K562 (cell line): ENCODE measurements around the gene ADGRD1. TPM values are rescaled to one million over a fixed set of nuclear protein-coding genes. Genes with fewer than 3 reads are reported as not detected.

ENCODE experiments used
- ATAC-seq: fragments of 200-7000 bp; cut with Tn5 transposase; 3 replicates; pipeline ENCODE4 v1.9.1; 2020; ENCODE audit warnings: moderate library complexity
- BruUV-seq: library from RNA; stranded (reverse); fragments of 400-500 nt; replicated peaks from 2 replicates; lab custom pipeline; 2021; lab: Mats Ljungman, UMichigan
- CTCF ChIA-PET: fragments of 300-600 bp; formaldehyde crosslinking; extraction: SDS; loops from one replicate; lab custom pipeline; 2021; ENCODE audit warnings: low intra/inter-chr PET ratio; lab: Yijun Ruan, JAX
- POLR2A ChIA-PET: fragments of 300-600, 350-650 bp; sonication (Branson Sonifier 250); formaldehyde crosslinking; extraction: SDS; loops from one replicate; lab custom pipeline; 2021; ENCODE audit warnings: antibody characterized with exemption, inconsistent platforms; lab: Yijun Ruan, JAX
- DNase-seq, 4 experiments: peaks; one replicate each; pipeline versions ENCODE4 v3.0.0 to v3.0.0-alpha.2; 2011 to 2018; ENCODE audit warnings: low spot score in 3 of 4, mixed read lengths in 3 of 4; ENCODE audit errors: extremely low read depth in 1 of 4
- FAIRE-seq: peaks from 2 replicates; lab custom pipeline; 2011; peaks lifted over from hg19 to GRCh38; lab: Jason Lieb, UNC
- H2AFZ ChIP-seq: 2 replicates; pipeline ENCODE4 v1.6.0; 2011; ENCODE audit warnings: low read depth, low read length, control low read depth, inconsistent platforms
- H3K27ac ChIP-seq: fragments of 200-600 bp; 3 replicates; pipeline ENCODE4 v1.8.0; 2011; ENCODE audit warnings: low read depth, mild to moderate bottlenecking, control low read depth, inconsistent platforms, low read length, moderate library complexity, mixed read lengths; ENCODE audit errors: extremely low read depth
- H3K27me3 ChIP-seq, 2 experiments: fragments of 300-600 bp in 1 of 2; 2 replicates in 1 of 2; 3 replicates in 1 of 2; pipeline versions ENCODE4 v1.6.0 to v1.8.0; 2011; ENCODE audit warnings: inconsistent platforms in 2 of 2, low read length in 2 of 2, mild to moderate bottlenecking in 1 of 2, mixed read lengths in 1 of 2, moderate library complexity in 1 of 2; ENCODE audit not compliant: control insufficient read depth in 2 of 2, insufficient read depth in 2 of 2
- H3K36me3 ChIP-seq: fragments of 300-600 bp; 3 replicates; pipeline ENCODE4 v1.8.0; 2011; ENCODE audit warnings: mild to moderate bottlenecking, low read length, inconsistent platforms; ENCODE audit not compliant: control insufficient read depth, insufficient read depth
- H3K4me1 ChIP-seq, 2 experiments: fragments of 200-600 bp in 1 of 2; replicated peaks in 1 of 2; 2 replicates in 1 of 2; 3 replicates in 1 of 2; pipeline versions ENCODE4 v1.5.1 to v1.8.0; 2011; ENCODE audit warnings: inconsistent platforms in 2 of 2, low read length in 2 of 2, mild to moderate bottlenecking in 1 of 2, mixed read lengths in 1 of 2, moderate library complexity in 1 of 2; ENCODE audit not compliant: control insufficient read depth in 2 of 2, insufficient read depth in 2 of 2
- H3K4me2 ChIP-seq: 2 replicates; pipeline ENCODE4 v1.6.1; 2011; ENCODE audit warnings: low read length, control low read depth, inconsistent platforms, mixed read lengths; ENCODE audit not compliant: insufficient read depth
- H3K4me3 ChIP-seq: fragments of 200-600 bp; sonication (generic), shearing (Covaris generic); 2 replicates; pipeline ENCODE4 v1.5.1; 2016; ENCODE audit warnings: control low read depth, inconsistent platforms
- H3K79me2 ChIP-seq: fragments of 200-600 bp; 3 replicates; pipeline ENCODE4 v1.8.0; 2011; ENCODE audit warnings: low read length, inconsistent platforms; ENCODE audit not compliant: control insufficient read depth, insufficient read depth
- H3K9ac ChIP-seq, 2 experiments: 2 replicates each; pipeline versions ENCODE4 v1.6.0 to v1.6.1; 2011; ENCODE audit warnings: low read depth in 2 of 2, low read length in 2 of 2, control low read depth in 1 of 2, inconsistent platforms in 1 of 2, mild to moderate bottlenecking in 1 of 2, mixed read lengths in 1 of 2; ENCODE audit not compliant: insufficient read depth in 1 of 2
- H3K9me1 ChIP-seq: one replicate; pipeline ENCODE4 v1.6.0; 2011; ENCODE audit warnings: inconsistent platforms, mild to moderate bottlenecking, low read length, moderate library complexity; ENCODE audit not compliant: control insufficient read depth, insufficient read depth
- H3K9me3 ChIP-seq: replicated peaks from 2 replicates; pipeline ENCODE4 v1.5.1; 2011; ENCODE audit warnings: low read depth, low read length, inconsistent platforms; ENCODE audit not compliant: control insufficient read depth, insufficient read depth
- H4K20me1 ChIP-seq: replicated peaks from 2 replicates; pipeline ENCODE4 v1.6.1; 2011; ENCODE audit warnings: low read length, inconsistent platforms, mixed read lengths; ENCODE audit not compliant: control insufficient read depth, insufficient read depth
- BHLHE40 ChIP-seq: IDR thresholded peaks from 2 replicates; pipeline ENCODE4 v1.6.1; 2011; ENCODE audit warnings: low read length, improper control_type of control experiment
- CBX1 ChIP-seq: sonication (generic); IDR thresholded peaks from 2 replicates; pipeline ENCODE4 v1.6.1; 2016; ENCODE audit warnings: antibody characterized with exemption, low read depth, mild to moderate bottlenecking
- ELF1 ChIP-seq: fragments of 200-800 bp; sonication (Bioruptor generic); IDR thresholded peaks from 2 replicates; pipeline ENCODE4 v1.6.1; 2016; ENCODE audit warnings: missing genetic modification characterization, missing compliant biosample characterization
- HMG20B ChIP-seq: fragments of 250-450 bp; sonication (Bioruptor Pico); IDR thresholded peaks from 2 replicates; pipeline ENCODE4 v1.5.0; 2021; ENCODE audit warnings: mild to moderate bottlenecking
- KLF10 ChIP-seq: fragments of 250-450 bp; sonication (Bioruptor Pico); IDR thresholded peaks from 2 replicates; pipeline ENCODE4 v1.6.1; 2021; ENCODE audit warnings: matching md5 sums
- MXI1 ChIP-seq: IDR thresholded peaks from 2 replicates; pipeline ENCODE4 v1.6.1; 2011; ENCODE audit warnings: low read depth, mild to moderate bottlenecking, improper control_type of control experiment, low read length
- NFE2 ChIP-seq: IDR thresholded peaks from 2 replicates; pipeline ENCODE4 v1.6.1; 2014; ENCODE audit warnings: antibody characterized with exemption, low read depth
- POLR2AphosphoS2 ChIP-seq: IDR thresholded peaks from 2 replicates; pipeline ENCODE4 v1.6.1; 2012; ENCODE audit warnings: low read length, improper control_type of control experiment
- RCOR1 ChIP-seq, 2 experiments: IDR thresholded peaks; 2 replicates each; pipeline ENCODE4 v1.6.1; 2012; ENCODE audit warnings: low read depth in 2 of 2, low read length in 2 of 2, borderline replicate concordance in 1 of 2, improper control_type of control experiment in 1 of 2
- RFX7 ChIP-seq: fragments of 250-450 bp; sonication (Bioruptor Pico); IDR thresholded peaks from 2 replicates; pipeline ENCODE4 v1.5.1; 2021; ENCODE audit warnings: mild to moderate bottlenecking
- ZBTB7A ChIP-seq: IDR thresholded peaks from 2 replicates; pipeline ENCODE4 v1.6.1; 2011; ENCODE audit warnings: low read depth, mild to moderate bottlenecking, low read length, moderate library complexity, borderline replicate concordance; ENCODE audit not compliant: control insufficient read depth
- ZC3H8 ChIP-seq: fragments of 450-650 bp; IDR thresholded peaks from 2 replicates; pipeline ENCODE4 v1.6.1; 2017
- ZNF134 ChIP-seq: fragments of 250-450 bp; sonication (Bioruptor Pico); conservative IDR thresholded peaks from 2 replicates; pipeline ENCODE4 v1.4.0; 2020
- ZNF408 ChIP-seq: fragments of 250-450 bp; sonication (Bioruptor Pico); IDR thresholded peaks from 2 replicates; pipeline ENCODE4 v1.4.0; 2020; ENCODE audit warnings: low read depth, mild to moderate bottlenecking, moderate library complexity
- ZNF696 ChIP-seq: fragments of 250-450 bp; sonication (Bioruptor Pico); conservative IDR thresholded peaks from 2 replicates; pipeline ENCODE4 v1.4.0; 2020; ENCODE audit warnings: mild to moderate bottlenecking, moderate library complexity
- ZZZ3 ChIP-seq: fragments of 450-650 bp; IDR thresholded peaks from 2 replicates; pipeline ENCODE4 v1.6.1; 2016; ENCODE audit warnings: antibody characterized with exemption, mild to moderate bottlenecking, moderate library complexity
- WGBS: fragments of 100-300 bp; shearing (Covaris generic); methylation state at CpG from one replicate; pipeline ENCODE4 v1.1.6; 2016; ENCODE audit warnings: low coverage, mixed read lengths; ENCODE audit not compliant: insufficient coverage; ENCODE audit errors: missing lambda C conversion rate; 5-methylcytosine and 5-hydroxymethylcytosine counted together
- in situ Hi-C: fragments of 300-500 bp; cut with MboI; formaldehyde crosslinking; loops from 4 replicates; pipeline ENCODE4 v1.15.0; 2018; ENCODE audit warnings: inconsistent platforms, mixed read lengths
- intact Hi-C: fragments of 100-400 bp; cut with micrococcal nuclease; formaldehyde crosslinking; loops from 2 replicates; pipeline ENCODE4 v1.14.2; 2022
- polyA plus RNA-seq, 8 experiments: library from polyadenylated mRNA; depleted of rRNA in 4 of 8; stranded (reverse) in 5 of 8; unstranded in 3 of 8; fragments of >200 nt; fragmentation: Nextera tagmentation in 2 of 8; fragmentation: Illumina TruSeq in 1 of 8; extraction: Ambion mirVana in 2 of 8; extraction: Trizol in 1 of 8; gene quantifications; 2 replicates each; pipeline versions ENCODE4 v1.2.1 to v1.2.3, GENCODE V29; 2011 to 2014; ENCODE audit warnings: inconsistent platforms in 1 of 8, missing spikeins in 1 of 8
- total RNA-seq, 7 experiments: library from RNA; depleted of rRNA in 6 of 7; stranded (reverse); fragments of >200 nt in 6 of 7; fragmentation: Illumina TruSeq in 2 of 7; extraction: Trizol in 2 of 7; gene quantifications; 2 replicates each; pipeline versions ENCODE4 v1.2.1 to v1.2.3, GENCODE V29; 2011 to 2021; ENCODE audit warnings: low replicate concordance in 1 of 7
- TF ChIP-seq, protein P1 (sequence below): fragments of 250-450 bp; sonication (Bioruptor Pico); IDR thresholded peaks from 2 replicates; pipeline ENCODE4 v1.8.0; 2021; ENCODE audit warnings: moderate library complexity, mild to moderate bottlenecking, inconsistent platforms

Gene ADGRD1
- total and polyA plus RNA-seq, 9 of the 15 experiments (the other 6 are each of a cell fraction or from before 2014, with no cell fraction given): 1.7 to 11.7 (median 3.3) TPM

DNA sequence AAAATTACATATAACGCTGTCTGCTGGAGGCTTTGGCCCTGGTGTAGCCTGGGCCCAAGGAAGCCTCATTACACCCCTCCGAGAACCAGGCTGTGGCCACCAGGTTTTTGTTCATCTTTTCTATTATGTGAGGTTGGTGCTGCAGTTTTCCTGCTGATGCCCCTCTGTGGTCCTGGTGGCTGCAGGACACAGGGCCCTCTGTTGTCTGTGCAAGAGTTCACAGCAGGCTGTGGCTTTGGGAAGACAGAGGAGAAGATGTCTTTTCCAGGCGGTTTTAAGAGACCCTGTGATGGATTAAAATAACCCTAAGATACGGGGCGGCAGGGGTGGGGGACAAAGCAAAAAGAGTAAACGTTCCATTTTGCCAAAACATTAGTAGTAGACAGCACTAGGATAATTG is 121.5 kb downstream of the ADGRD1 start:
- DNase-seq: no peak
- POLR2A ChIA-PET: interaction anchor here (1.7 kb wide), 1 partner anchor 11 kb away, joined by 4 read pairs; no protein-coding TSS in a partner anchor
- ATAC-seq: no peak

DNA sequence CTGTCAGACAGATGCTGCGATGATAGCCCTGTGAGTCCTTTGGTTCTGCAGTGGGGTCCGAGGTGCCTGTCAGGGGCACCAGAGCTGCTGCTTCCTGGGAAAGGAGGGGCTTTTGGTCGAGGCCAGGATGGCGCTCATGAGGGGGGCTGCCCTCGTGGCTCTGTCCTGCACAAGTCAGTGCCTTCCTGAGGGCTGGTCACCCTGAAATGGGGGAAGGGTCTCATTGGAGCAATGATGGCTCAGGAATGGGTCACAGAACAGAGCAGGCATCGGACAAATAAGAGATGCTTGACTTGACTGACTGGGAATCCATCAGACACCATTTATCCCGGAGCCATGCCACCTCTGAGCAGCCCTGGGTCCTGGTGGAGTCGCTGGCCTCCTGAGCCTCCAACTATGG is 121.9 kb downstream of the ADGRD1 start:
- H3K9me3 ChIP-seq: no peaks in the 10 kb centered on the region
- H3K27me3 ChIP-seq: peaks cover 3 to 13% of the 10 kb centered on the region in 2 experiments; a peak in 1 of 5 replicates
- intact Hi-C loops: no loop called here
- in situ Hi-C loops: no loop called here
- no peak for FAIRE-seq
- ChIA-PET CTCF (no interaction called here), POLR2A (interaction anchor here (1.7 kb wide), 1 partner anchor 11 kb away, joined by 4 read pairs; no protein-coding TSS in a partner anchor)
- no peaks in the 10 kb centered on the region for H3K9me1 ChIP-seq
- H3K27ac ChIP-seq: no peak overlapping the region
- H3K4me1 ChIP-seq: no peaks in the 10 kb centered on the region; a peak in 2 of 5 replicates
- no peak overlapping the region for H2AFZ ChIP-seq
- H3K4me3 ChIP-seq: no peak overlapping the region
- no peak for DNase-seq
- no peaks in the 10 kb centered on the region for H4K20me1 ChIP-seq
- H3K4me2 ChIP-seq: no peak overlapping the region
- no peak overlapping the region for H3K9ac ChIP-seq
- H3K79me2 ChIP-seq: no peaks in the 10 kb centered on the region
- 7% methylated on average over 8 of the region's 8 CpGs for WGBS
- H3K36me3 ChIP-seq: no peaks in the 10 kb centered on the region
- ATAC-seq: no peak
- BruUV-seq: no TSS peak
- TF ChIP-seq ZC3H8: no peak
- TF ChIP-seq, protein P1, sequence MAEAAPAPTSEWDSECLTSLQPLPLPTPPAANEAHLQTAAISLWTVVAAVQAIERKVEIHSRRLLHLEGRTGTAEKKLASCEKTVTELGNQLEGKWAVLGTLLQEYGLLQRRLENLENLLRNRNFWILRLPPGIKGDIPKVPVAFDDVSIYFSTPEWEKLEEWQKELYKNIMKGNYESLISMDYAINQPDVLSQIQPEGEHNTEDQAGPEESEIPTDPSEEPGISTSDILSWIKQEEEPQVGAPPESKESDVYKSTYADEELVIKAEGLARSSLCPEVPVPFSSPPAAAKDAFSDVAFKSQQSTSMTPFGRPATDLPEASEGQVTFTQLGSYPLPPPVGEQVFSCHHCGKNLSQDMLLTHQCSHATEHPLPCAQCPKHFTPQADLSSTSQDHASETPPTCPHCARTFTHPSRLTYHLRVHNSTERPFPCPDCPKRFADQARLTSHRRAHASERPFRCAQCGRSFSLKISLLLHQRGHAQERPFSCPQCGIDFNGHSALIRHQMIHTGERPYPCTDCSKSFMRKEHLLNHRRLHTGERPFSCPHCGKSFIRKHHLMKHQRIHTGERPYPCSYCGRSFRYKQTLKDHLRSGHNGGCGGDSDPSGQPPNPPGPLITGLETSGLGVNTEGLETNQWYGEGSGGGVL (CRISPR knock-in tag): no peak
- no peak for TF ChIP-seq NFE2
- no peak for TF ChIP-seq ZBTB7A
- no peak for TF ChIP-seq BHLHE40
- no peak for TF ChIP-seq ZZZ3
- no peak for TF ChIP-seq POLR2AphosphoS2
- TF ChIP-seq ZNF408: no peak
- no peak for TF ChIP-seq ZNF696 (CRISPR knock-in tag)
- TF ChIP-seq HMG20B (CRISPR knock-in tag): no peak
- no peak for TF ChIP-seq RCOR1 (IDR thresholded peaks at IDR 0.05; ENCODE audit: borderline replicate concordance in 1 of 2, low read depth in 2 of 2, low read length in 2 of 2)
- no peak for TF ChIP-seq CBX1
- TF ChIP-seq KLF10 (CRISPR knock-in tag): no peak
- TF ChIP-seq RFX7 (CRISPR knock-in tag): no peak

More for the DNA sequence above, 121.5 kb downstream of the ADGRD1 start:
- in situ Hi-C loops: no loop called here
- CTCF ChIA-PET: no interaction called here
- peaks cover 3 to 13% of the 10 kb centered on the region in 2 experiments; a peak in 1 of 5 replicates for H3K27me3 ChIP-seq
- no peak overlapping the region for H3K27ac ChIP-seq
- H2AFZ ChIP-seq: no peak overlapping the region
- H3K9ac ChIP-seq: no peak overlapping the region
- no peaks in the 10 kb centered on the region for H3K79me2 ChIP-seq
- 15% methylated on average over 6 of the region's 6 CpGs for WGBS
- no peaks in the 10 kb centered on the region for H3K9me3 ChIP-seq
- no TSS peak for BruUV-seq
- no peak for TF ChIP-seq MXI1
- no peak for TF ChIP-seq ZNF134 (CRISPR knock-in tag)
- no peak for TF ChIP-seq ELF1 (tag)
- no peaks in the 10 kb centered on the region for H4K20me1 ChIP-seq
- H3K36me3 ChIP-seq: no peaks in the 10 kb centered on the region
- no peaks in the 10 kb centered on the region for H3K9me1 ChIP-seq
- no peaks in the 10 kb centered on the region; a peak in 2 of 5 replicates for H3K4me1 ChIP-seq
- H3K4me3 ChIP-seq: no peak overlapping the region
- FAIRE-seq: no peak
- no peak overlapping the region for H3K4me2 ChIP-seq
- intact Hi-C loops: no loop called here
